Tibial artery (tissue), 4 donors: ENCODE measurements around the gene DCTN2.

Experiments used
- DNase-seq, 2 donors: peaks; one replicate each; pipeline ENCODE4 v3.0.0-alpha.2; 2019
- H3K27ac ChIP-seq, 2 donors: fragments of 200-600 bp; sonication (generic) in 1 of 2; 1 replicate in 1 of 2; 2 replicates in 1 of 2; pipeline ENCODE4 v1.5.1; 2018 to 2019; ENCODE audit warnings: mild to moderate bottlenecking in 1 of 2
- H3K27me3 ChIP-seq, 2 donors: fragments of 200-600 bp; sonication (generic) in 1 of 2; one replicate each; pipeline versions ENCODE4 v1.5.1 to v1.6.0; 2016 to 2019
- H3K36me3 ChIP-seq, 3 donors: fragments of 200-600 bp; sonication (generic) in 2 of 3; one replicate each; pipeline ENCODE4 v1.5.1; 2016 to 2019; ENCODE audit warnings: mild to moderate bottlenecking in 2 of 3
- H3K4me1 ChIP-seq, 4 donors: fragments of 200-600 bp; sonication (generic) in 2 of 4; 1 replicate in 3 of 4; 2 replicates in 1 of 4; pipeline ENCODE4 v1.5.1; 2016 to 2019
- H3K4me3 ChIP-seq, 2 donors: fragments of 200-600 bp; sonication (generic) in 1 of 2; 1 replicate in 1 of 2; 2 replicates in 1 of 2; pipeline ENCODE4 v1.5.1; 2018 to 2019; ENCODE audit warnings: mild to moderate bottlenecking in 2 of 2
- H3K9me3 ChIP-seq, 3 donors: fragments of 200-600 bp; sonication (generic) in 1 of 3; one replicate each; pipeline ENCODE4 v1.5.1; 2016 to 2019
- intact Hi-C: fragments of 100-400 bp; cut with DNase I; formaldehyde crosslinking; loops from one replicate; pipeline ENCODE4 v1.15.0; 2023; ENCODE audit warnings: low total_unique reads
- TF ChIP-seq, protein P1 (sequence below), 2 experiments: fragments of 200-600 bp in 1 of 2; fragments of 450-650 bp in 1 of 2; IDR thresholded peaks; one replicate each; pipeline ENCODE4 v1.5.1; 2017 to 2019; ENCODE audit warnings: antibody characterized with exemption in 2 of 2, mild to moderate bottlenecking in 1 of 2, moderate library complexity in 1 of 2

Gene DCTN2

DNA sequence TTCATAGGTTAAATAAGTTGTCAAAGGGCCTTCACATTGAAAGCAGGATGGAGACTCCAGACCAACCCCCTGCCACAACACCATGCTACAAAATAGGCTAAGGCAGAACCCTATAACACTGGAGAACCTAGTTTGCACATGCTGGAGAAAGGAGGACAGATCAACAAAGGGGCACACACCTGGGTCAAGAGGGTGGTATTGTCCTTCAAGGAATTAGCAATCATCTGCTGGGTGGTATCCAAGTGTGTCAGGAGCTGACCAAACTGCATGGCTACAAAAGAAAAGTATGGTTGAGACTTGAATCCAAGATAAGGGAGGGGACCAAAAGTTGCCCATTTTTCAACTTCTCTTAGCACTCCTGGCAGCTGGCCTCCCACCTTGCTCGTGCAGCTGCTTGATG is 15.2 kb downstream of the DCTN2 start:
- H3K4me3 ChIP-seq = no peak overlapping the region
- no peaks in the 10 kb centered on the region for H3K27me3 ChIP-seq
- H3K27ac ChIP-seq = no peak overlapping the region
- peaks cover 84 to 98% (median 92%) of the 10 kb centered on the region in 3 donors for H3K36me3 ChIP-seq
- intact Hi-C loops = no loop called here
- no peaks in the 10 kb centered on the region for H3K4me1 ChIP-seq
- H3K9me3 ChIP-seq = no peaks in the 10 kb centered on the region
- DNase-seq = no peak
- TF ChIP-seq, protein P1, sequence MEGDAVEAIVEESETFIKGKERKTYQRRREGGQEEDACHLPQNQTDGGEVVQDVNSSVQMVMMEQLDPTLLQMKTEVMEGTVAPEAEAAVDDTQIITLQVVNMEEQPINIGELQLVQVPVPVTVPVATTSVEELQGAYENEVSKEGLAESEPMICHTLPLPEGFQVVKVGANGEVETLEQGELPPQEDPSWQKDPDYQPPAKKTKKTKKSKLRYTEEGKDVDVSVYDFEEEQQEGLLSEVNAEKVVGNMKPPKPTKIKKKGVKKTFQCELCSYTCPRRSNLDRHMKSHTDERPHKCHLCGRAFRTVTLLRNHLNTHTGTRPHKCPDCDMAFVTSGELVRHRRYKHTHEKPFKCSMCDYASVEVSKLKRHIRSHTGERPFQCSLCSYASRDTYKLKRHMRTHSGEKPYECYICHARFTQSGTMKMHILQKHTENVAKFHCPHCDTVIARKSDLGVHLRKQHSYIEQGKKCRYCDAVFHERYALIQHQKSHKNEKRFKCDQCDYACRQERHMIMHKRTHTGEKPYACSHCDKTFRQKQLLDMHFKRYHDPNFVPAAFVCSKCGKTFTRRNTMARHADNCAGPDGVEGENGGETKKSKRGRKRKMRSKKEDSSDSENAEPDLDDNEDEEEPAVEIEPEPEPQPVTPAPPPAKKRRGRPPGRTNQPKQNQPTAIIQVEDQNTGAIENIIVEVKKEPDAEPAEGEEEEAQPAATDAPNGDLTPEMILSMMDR (IDR thresholded peaks at IDR 0.05) = no peak

DNA sequence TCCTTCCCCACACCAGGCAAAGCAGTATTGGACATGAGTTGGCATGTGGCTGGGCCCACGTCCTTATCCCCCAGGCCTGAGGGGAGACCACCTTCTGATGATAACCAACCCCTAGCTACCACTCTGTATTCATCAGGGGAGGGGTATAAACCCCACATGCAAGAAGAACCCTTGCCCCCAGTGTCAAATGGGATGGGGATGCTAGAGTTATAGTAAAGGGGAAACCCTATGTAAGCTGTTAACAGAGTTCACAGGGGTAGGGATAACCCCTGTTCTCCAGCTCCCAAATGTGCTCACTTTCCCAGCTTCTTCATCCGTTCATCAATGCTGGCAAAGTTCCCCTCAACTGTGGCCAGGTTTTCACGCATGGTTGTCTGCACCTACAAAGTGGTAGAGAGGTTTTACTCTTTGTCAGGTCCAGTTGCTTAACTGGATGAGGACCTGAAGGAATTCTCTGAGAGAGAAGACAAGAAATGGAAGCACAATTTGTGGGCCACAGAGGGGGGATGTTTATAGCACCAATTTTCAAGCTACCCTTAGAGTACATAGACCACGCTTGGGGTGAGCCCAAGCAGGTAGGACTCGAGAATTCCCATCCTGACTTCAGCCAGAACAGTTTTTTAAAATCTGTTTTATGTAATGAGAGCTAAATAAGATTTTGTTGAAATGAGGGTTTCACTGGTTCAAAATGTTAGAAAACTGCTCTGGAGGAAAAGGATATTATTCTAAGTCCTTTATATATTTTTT is 16.4 kb downstream of the DCTN2 start:
- TF ChIP-seq, protein P1 (IDR thresholded peaks at IDR 0.05) = no peak
- no peak overlapping the region for H3K4me3 ChIP-seq
- no peak overlapping the region for H3K27ac ChIP-seq
- no peaks in the 10 kb centered on the region for H3K9me3 ChIP-seq
- H3K27me3 ChIP-seq = no peaks in the 10 kb centered on the region
- peaks cover 0 to 7% (median 5%) of the 10 kb centered on the region in 4 donors for H3K4me1 ChIP-seq
- intact Hi-C loops = no loop called here
- H3K36me3 ChIP-seq = peaks cover 96 to 100% (median 100%) of the 10 kb centered on the region in 3 donors
- no peak for DNase-seq

DNA sequence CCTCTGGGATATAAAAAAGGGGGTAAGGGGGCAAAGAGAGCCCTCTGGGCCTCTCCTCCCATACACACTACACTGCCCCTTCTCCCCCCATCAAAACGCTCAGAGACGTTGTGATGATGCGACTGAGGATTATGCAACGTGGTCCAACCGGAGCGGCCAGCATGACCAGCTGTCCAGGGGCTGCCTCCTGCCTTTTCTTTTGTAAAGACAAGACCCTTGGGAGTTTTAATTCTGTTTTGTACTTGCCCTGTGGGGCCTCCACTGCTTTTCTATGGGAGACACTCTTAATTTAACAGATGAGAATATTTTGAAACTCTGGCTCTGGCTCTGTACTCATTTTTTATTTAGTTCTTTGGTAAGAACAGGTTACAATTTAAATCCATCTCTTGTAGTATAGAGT is 17.2 kb downstream of the DCTN2 start:
- no peak overlapping the region for H3K27ac ChIP-seq
- no peaks in the 10 kb centered on the region for H3K27me3 ChIP-seq
- intact Hi-C loops = loop anchor here (10.0 kb wide), 1 partner anchor 85 kb away; the partner anchor contains the start of gene ARHGEF25
- no peaks in the 10 kb centered on the region for H3K9me3 ChIP-seq
- TF ChIP-seq, protein P1 (IDR thresholded peaks at IDR 0.05) = no peak
- DNase-seq = no peak
- peaks cover 97 to 100% (median 100%) of the 10 kb centered on the region in 3 donors for H3K36me3 ChIP-seq
- H3K4me1 ChIP-seq = peaks cover 0 to 14% (median 13%) of the 10 kb centered on the region in 4 donors
- H3K4me3 ChIP-seq = no peak overlapping the region

DNA sequence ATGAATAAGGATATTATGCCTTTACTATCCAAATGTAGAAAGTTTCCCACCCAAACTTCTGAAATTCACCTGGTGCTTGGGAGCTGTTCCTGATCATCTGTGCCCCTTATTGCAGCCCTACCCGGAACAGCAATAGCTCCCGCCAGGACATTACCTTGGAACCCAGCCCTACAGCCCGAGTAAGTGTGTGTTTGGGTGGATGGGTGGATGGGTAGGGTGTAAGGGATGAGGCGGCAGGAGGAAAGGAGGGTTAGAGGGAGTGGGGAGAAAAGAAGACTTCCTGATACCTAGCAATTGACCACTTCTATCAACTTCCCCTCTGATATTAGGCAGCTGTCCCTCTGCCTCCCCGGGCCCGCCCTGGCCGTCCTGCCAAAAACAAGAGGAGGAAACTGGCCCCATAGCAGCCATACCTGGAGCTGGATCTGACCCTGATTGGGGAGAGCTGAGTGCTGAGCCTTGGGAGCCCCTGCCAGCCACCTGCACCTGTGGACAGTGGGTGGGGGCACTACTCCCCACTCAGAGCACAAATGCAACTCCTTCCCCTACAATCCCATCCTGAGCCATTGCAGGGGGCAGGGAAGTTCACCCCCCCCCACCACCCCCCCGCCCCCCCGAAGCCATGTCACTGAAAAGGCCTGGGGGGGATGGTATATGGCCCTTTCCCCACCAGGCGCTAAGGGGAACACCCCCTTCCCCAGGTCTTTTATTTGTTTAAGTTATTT is 18.0 kb downstream of the DCTN2 start:
- H3K9me3 ChIP-seq = no peaks in the 10 kb centered on the region

DNA sequence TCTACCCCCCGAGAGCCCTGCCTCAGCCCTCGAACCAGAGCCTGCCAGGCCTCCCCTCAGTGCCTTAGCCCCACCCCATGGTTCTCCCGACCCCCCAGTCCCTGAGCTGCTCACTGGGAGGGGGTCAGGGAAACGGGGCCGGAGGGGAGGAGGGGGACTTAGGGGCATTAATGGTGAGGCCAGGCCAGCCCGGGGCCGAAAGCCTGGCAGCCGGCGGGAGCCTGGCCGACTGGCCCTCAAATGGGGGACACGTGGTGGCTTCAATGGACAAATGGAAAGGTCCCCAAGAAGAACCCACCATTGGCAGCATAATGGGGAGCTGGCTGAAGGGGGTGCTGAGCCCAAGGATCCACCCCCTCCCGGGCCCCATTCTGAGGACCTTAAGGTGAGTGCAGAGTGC is 18.8 kb downstream of the DCTN2 start:
- TF ChIP-seq, protein P1 (IDR thresholded peaks at IDR 0.05) = no peak
- H3K27ac ChIP-seq = no peak overlapping the region
- no peak for DNase-seq

More for the DNA sequence above, 18.0 kb downstream of the DCTN2 start:
- TF ChIP-seq, protein P1 (IDR thresholded peaks at IDR 0.05) = no peak
- Histone ChIP-seq H3K4me3 (no peak overlapping the region), H3K36me3 (peaks cover 89 to 100% (median 99%) of the 10 kb centered on the region in 3 donors), H3K27me3 (no peaks in the 10 kb centered on the region), H3K4me1 (peaks cover 0 to 23% (median 21%) of the 10 kb centered on the region in 4 donors), H3K27ac (no peak overlapping the region)
- DNase-seq = no peak
- intact Hi-C loops = loop anchor here (10.0 kb wide), 1 partner anchor 86 kb away; the partner anchor contains the start of gene ARHGEF25

More for the DNA sequence above, 18.8 kb downstream of the DCTN2 start:
- Histone ChIP-seq H3K4me3 (no peak overlapping the region), H3K9me3 (no peaks in the 10 kb centered on the region), H3K36me3 (peaks cover 81 to 94% (median 91%) of the 10 kb centered on the region in 3 donors), H3K4me1 (peaks cover 0 to 31% (median 28%) of the 10 kb centered on the region in 4 donors), H3K27me3 (no peaks in the 10 kb centered on the region)
- intact Hi-C loops = loop anchor here (10.0 kb wide), 1 partner anchor 87 kb away; the partner anchor contains the start of gene ARHGEF25
